ENCODE data around the gene OSR1.

The OSR1 gene

GRCh38 chr2:19357402-19358241, 801 bp downstream of the OSR1 start:
- no peak for DNase-seq

GRCh38 chr2:19356545-19357401, 1.6 kb downstream of the OSR1 start:
- DNase-seq, result no peak

GRCh38 chr2:19355931-19356544, 2.4 kb downstream of the OSR1 start:
- no peak for DNase-seq

GRCh38 chr2:19355416-19355821, 3.0 kb downstream of the OSR1 start:
- no peak for DNase-seq

- no peak for DNase-seq
Observed at GRCh38 chr2:19355014-19355405, 3.4 kb downstream of the OSR1 start.

GRCh38 chr2:19353721-19354050, 4.7 kb downstream of the OSR1 start:
- no peak for DNase-seq

GRCh38 chr2:19352946-19353720, 5.3 kb downstream of the OSR1 start:
- no peak for DNase-seq

- no peak for DNase-seq
Observed at GRCh38 chr2:19351899-19352697, 6.3 kb downstream of the OSR1 start.

GRCh38 chr2:19351499-19351898, 6.9 kb downstream of the OSR1 start:
- DNase-seq, result no peak

GRCh38 chr2:19350678-19351401, 7.6 kb downstream of the OSR1 start:
- no peak for DNase-seq

- DNase-seq, result no peak
Observed at GRCh38 chr2:19349911-19350677, 8.3 kb downstream of the OSR1 start.

GRCh38 chr2:19348692-19349091, 9.7 kb downstream of the OSR1 start:
- DNase-seq, result no peak

GRCh38 chr2:19347619-19348562, 10.5 kb downstream of the OSR1 start:
- DNase-seq, result peak; percentile 90

- DNase-seq, result peak; percentile 16
Observed at GRCh38 chr2:19346983-19347618, 11.3 kb downstream of the OSR1 start.

GRCh38 chr2:19337742-19338141, 20.7 kb downstream of the OSR1 start:
- DNase-seq, result no peak

- no peak for DNase-seq
Observed at GRCh38 chr2:19337202-19337601, 21.2 kb downstream of the OSR1 start.

- no peak for DNase-seq
Observed at GRCh38 chr2:19336781-19337180, 21.6 kb downstream of the OSR1 start.

- no peak for DNase-seq
Observed at GRCh38 chr2:19332503-19332902, 25.9 kb downstream of the OSR1 start.

GRCh38 chr2:19331450-19331849, 27.0 kb downstream of the OSR1 start:
- DNase-seq, result no peak
